ENCODE results near the gene ATP10D.
"Not testable (repeated sequence)": the region's sequence is repeated elsewhere in the genome, so short reads cannot be mapped to it uniquely, and the experiment has no call there.

- TF ChIP-seq, protein P1, sequence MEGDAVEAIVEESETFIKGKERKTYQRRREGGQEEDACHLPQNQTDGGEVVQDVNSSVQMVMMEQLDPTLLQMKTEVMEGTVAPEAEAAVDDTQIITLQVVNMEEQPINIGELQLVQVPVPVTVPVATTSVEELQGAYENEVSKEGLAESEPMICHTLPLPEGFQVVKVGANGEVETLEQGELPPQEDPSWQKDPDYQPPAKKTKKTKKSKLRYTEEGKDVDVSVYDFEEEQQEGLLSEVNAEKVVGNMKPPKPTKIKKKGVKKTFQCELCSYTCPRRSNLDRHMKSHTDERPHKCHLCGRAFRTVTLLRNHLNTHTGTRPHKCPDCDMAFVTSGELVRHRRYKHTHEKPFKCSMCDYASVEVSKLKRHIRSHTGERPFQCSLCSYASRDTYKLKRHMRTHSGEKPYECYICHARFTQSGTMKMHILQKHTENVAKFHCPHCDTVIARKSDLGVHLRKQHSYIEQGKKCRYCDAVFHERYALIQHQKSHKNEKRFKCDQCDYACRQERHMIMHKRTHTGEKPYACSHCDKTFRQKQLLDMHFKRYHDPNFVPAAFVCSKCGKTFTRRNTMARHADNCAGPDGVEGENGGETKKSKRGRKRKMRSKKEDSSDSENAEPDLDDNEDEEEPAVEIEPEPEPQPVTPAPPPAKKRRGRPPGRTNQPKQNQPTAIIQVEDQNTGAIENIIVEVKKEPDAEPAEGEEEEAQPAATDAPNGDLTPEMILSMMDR (conservative IDR thresholded peaks at IDR 0.05; ENCODE audit: low read length): not testable (repeated sequence)
- not testable (repeated sequence) for TF ChIP-seq EZH2phosphoT487 (IDR thresholded peaks at IDR 0.05; ENCODE audit: borderline replicate concordance, low read depth, low read length)
These were observed 43.6 kb downstream of the ATP10D start for GRCh38 chr4:47528646-47529045.
